Adipocyte (in vitro differentiated cells): Measurements from ENCODE around the gene ZMYND10.
A peak's percentile ranks its signal among the peaks of the same experiment; 100 is the strongest.

ENCODE experiments used
- DNase-seq: peaks from one replicate; pipeline ENCODE4 v3.0.0-alpha.2; 2015; ENCODE audit warnings: low read depth
- H3K27me3 ChIP-seq: replicated peaks from 2 replicates; pipeline ENCODE4 v1.7.0; 2013; ENCODE audit warnings: mild to moderate bottlenecking, low read length, moderate library complexity; ENCODE audit not compliant: control insufficient read depth, insufficient read depth
- H3K36me3 ChIP-seq: 2 replicates; pipeline ENCODE4 v1.7.0; 2013; ENCODE audit warnings: low read length, mild to moderate bottlenecking, moderate library complexity; ENCODE audit not compliant: control insufficient read depth, insufficient read depth, severe bottlenecking
- H3K4me1 ChIP-seq: 2 replicates; pipeline ENCODE4 v1.7.0; 2013; ENCODE audit warnings: mild to moderate bottlenecking, low read length, moderate library complexity; ENCODE audit not compliant: control insufficient read depth, insufficient read depth
- H3K4me3 ChIP-seq: 2 replicates; pipeline ENCODE4 v1.7.0; 2013; ENCODE audit warnings: mild to moderate bottlenecking, low read length, moderate library complexity
- H3K9ac ChIP-seq: 2 replicates; pipeline ENCODE4 v1.7.0; 2013; ENCODE audit warnings: mild to moderate bottlenecking, low read length, moderate library complexity
- H3K9me3 ChIP-seq: 2 replicates; pipeline ENCODE4 v1.7.0; 2013; ENCODE audit warnings: mild to moderate bottlenecking, low read length, moderate library complexity; ENCODE audit not compliant: control insufficient read depth

The ZMYND10 gene

DNA sequence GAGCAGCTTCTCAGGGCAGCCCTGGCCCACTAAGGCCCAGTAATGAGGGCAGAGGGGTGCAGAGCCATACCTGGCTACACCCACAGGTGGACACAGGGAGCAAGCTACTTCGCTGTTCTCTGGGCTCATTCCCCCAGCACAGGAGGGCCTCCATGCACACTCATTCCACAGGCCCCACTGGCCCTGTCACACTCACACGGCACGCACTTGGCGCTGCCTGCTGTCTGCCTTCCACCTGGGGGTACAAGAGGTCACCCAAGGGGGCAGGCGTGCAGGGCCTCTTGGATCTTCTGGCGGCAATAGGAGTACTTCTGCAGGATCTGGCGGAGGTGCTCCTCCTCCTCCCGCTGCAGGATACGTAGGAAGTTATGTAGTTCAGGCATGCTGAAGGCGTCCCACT, 15.2 kb downstream of the ZMYND10 start:
- Histone ChIP-seq H3K27me3 (no peaks in the 10 kb centered on the region), H3K9me3 (no peaks in the 10 kb centered on the region), H3K4me1 (peaks cover 34% of the 10 kb centered on the region), H3K4me3 (no peak overlapping the region), H3K36me3 (peaks cover 42% of the 10 kb centered on the region), H3K9ac (no peak overlapping the region)
- no peak for DNase-seq

DNA sequence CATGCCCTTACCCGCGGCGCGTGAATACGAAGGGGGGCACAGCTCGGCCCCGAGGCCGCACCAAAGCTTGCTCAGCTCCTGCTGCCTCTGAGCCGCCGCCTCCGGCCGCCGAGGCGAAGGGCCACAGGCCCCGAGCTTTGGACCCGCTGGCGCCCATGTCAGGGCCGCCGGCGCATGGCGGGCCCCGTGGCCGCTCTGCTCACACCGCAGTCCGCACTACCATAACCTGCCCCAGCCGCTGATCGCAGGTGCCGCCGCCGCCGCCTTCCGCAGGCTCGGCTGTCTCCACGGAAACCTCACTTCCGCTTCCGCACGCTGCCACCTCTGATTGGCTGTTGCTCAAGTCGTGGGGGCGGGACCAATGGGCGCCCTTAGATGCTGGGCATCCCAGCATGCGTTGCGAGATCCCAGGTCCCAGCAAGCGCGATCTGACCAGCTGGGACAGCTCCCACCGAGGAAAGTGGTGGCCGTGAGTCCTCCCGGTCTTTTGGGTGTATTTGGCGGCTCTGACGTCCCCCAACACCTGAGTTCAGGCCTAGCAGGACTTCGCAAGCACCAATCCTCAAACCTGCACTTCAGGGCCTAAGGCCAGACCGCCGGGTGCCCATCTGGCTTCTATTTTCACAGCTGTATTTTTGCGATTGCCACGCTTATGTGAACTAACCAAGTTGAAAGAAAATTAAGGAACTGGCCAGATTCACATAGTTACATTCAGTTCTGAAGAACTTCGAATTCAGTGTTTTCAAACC, 17.4 kb downstream of the ZMYND10 start, which contains the start of gene TUSC2:
TSS of gene TUSC2 (minus strand) at position 281 of the 749 bp plus-strand sequence. CDS start at position 157, 124 bp downstream.
- no peaks in the 10 kb centered on the region for H3K9me3 ChIP-seq
- no peaks in the 10 kb centered on the region for H3K27me3 ChIP-seq
- peak; percentile 99 for DNase-seq
- peak within 1 kb of the TSS; percentile 96 for H3K9ac ChIP-seq
- peak within 1 kb of the TSS; percentile 94 for H3K4me3 ChIP-seq
- H3K36me3 ChIP-seq: peaks cover 42% of the 10 kb centered on the region
- H3K4me1 ChIP-seq: peaks cover 16% of the 10 kb centered on the region

DNA sequence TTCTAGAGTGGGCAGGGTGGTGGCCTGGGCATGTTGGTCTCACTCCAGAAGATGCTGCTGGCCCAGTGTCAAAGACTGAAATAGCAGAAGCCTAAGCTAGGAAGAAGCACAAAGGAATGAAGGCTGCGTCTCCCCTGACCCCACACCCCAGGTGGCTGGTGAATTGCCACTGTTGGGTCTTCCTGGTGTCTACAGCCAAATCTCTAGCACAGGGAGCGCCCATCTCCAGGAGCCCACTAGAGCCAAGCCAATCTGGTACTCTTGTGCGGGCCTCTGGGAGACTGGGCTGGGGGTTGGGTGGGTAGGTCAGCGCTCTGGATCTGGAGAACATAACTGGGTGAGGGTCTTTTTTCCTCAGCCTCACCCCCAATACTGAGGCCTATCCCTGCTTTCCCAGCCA, 18.4 kb downstream of the ZMYND10 start:
- H3K27me3 ChIP-seq: no peaks in the 10 kb centered on the region
- no peaks in the 10 kb centered on the region for H3K9me3 ChIP-seq
- peaks cover 40% of the 10 kb centered on the region for H3K36me3 ChIP-seq
- peak overlapping the region; percentile 94 for H3K4me3 ChIP-seq
- no peak for DNase-seq
- peaks cover 18% of the 10 kb centered on the region for H3K4me1 ChIP-seq
- peak overlapping the region; percentile 96 for H3K9ac ChIP-seq

DNA sequence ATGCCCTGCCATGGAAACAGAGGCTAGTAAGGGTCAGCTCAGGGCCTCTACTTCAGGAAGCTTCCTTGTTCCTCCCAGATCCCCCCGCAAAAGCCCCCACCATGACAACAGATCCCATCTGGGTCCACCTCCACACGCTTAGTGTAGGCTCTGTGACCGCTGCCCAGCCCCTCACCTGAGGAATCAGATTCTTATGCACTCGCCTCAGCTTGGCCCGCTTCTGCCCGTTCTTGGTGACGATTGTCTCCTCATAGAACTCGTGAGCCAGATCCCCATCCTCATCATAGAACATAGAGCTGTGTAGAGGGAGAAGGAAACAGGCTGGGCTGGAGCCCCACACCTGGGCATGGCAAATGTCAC, 19.4 kb downstream of the ZMYND10 start:
- no peaks in the 10 kb centered on the region for H3K27me3 ChIP-seq
- peaks cover 22% of the 10 kb centered on the region for H3K4me1 ChIP-seq
- DNase-seq: no peak
- no peak overlapping the region for H3K4me3 ChIP-seq
- H3K9me3 ChIP-seq: no peaks in the 10 kb centered on the region
- no peak overlapping the region for H3K9ac ChIP-seq
- peaks cover 30% of the 10 kb centered on the region for H3K36me3 ChIP-seq

DNA sequence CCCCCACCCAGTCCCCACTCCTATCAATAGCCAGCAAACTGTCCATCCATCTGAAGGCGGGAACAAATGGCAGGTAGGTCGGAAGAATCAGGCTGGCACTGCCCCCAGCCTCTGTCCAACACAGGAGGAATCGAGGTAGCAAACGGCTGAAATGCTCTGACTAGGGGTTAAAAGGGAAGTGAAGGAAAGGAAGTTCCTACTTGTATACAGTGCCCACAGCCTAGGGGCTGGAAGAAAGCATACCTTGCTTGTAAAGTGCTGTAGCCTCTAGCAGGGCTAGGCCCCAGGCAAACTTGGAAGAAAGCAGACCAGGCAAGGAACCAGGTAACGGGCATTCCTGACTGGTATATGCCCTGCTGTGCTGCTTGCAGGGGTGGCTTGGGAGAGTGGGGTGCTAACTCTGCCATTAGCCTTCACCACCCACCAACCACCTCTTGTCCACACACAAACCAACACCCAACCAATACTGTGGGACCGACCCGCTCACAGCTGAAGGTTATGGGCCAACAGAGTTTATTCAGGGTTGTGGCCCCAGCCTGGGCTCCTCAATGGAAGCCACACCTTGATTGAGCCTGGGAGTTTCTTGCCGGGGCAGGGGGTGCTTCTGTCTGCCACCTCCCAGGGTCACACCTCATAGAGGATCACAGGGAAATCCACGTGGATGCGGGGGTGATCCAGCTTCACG, 19.9 kb downstream of the ZMYND10 start:
- Histone ChIP-seq H3K4me1 (peaks cover 22% of the 10 kb centered on the region), H3K9me3 (no peaks in the 10 kb centered on the region), H3K27me3 (no peaks in the 10 kb centered on the region), H3K36me3 (peaks cover 25% of the 10 kb centered on the region), H3K9ac (no peak overlapping the region), H3K4me3 (no peak overlapping the region)
- DNase-seq: no peak

DNA sequence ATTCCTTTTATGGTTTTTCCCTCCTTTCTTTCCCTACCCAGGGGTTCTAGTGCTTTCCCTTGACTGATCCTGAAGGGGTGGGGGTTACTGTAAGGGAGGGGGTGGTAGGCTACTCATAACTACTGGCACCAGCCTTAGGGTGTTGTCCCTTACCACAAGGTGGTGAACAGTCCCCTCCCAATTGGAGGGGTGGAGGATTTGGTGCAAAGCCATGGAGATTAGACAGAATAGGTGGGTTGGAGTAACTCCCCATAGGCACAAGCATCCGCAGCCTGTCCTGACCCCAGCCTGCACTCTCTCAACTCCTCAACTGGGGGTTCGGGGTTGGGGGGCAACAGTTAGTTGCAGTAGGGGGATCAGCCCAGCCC, 20.4 kb downstream of the ZMYND10 start:
- Histone ChIP-seq H3K9ac (no peak overlapping the region), H3K9me3 (no peaks in the 10 kb centered on the region), H3K36me3 (peaks cover 20% of the 10 kb centered on the region), H3K4me1 (peaks cover 27% of the 10 kb centered on the region), H3K27me3 (no peaks in the 10 kb centered on the region), H3K4me3 (no peak overlapping the region)
- DNase-seq: no peak

DNA sequence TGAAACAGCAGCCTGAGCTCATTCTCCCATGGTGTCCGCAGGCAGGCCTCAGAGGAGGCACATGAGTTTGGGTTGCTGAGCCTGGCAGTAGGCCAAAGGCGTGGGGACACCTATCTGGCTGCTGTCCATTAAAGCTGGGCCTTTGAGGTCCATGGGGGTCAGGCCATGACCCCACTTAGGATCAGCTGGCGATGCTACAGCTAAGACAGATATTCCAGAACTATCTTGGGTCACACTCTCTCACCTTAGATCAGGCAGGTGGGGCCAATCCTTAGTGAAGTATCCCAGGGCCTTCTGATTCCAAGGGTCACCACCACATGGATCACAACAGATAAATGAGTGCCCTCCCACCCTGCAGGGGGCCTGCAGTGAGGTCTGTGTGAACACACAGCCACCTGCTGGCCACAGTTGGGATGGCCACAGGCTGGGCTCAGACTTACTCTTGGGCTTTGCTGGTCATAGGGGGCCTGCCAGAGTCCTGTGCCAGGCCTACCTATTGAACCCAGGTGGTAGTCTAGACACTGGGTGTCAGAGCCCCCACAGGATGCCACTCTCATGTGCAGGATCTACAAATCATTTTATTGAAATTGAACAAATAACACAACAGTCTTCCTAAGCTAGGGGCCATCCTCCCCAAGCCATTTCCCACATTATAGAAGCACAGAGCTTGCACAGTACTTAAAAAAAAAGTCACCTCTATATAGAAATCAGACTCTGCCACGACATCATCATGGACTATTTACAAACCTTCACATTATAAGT, 21.0 kb downstream of the ZMYND10 start:
- Histone ChIP-seq H3K9ac (no peak overlapping the region), H3K36me3 (peaks cover 14% of the 10 kb centered on the region)
- peak; percentile 85 for DNase-seq

DNA sequence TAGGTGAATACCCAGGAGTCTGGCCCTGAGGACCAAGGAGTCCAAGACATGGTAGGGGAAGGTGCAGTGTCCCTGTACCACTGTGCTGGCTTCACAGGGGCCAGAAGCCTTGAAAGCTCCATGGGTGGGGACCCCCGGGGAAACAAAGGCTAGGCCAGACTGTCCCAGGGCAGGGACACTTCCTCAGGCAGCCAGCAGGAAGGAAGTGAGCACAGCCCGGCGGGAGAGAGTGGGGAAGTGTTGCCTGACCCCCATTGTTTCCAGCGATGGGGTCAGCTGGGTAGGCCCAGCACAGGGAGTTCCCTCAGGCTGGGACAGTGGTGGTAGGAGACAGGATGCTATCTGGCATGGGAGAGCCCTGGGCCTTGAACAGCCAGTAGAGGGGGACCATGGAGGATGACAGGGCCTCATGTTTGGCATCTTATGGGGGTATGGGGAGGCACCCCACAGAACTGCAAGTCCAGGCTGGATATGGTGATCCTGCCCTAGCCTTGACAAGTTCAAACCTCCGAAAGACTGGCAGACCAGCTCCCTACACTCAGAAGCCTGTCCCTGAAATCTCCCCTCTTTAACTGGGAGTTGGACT, 21.8 kb downstream of the ZMYND10 start:
- peaks cover 18% of the 10 kb centered on the region for H3K36me3 ChIP-seq
- no peaks in the 10 kb centered on the region for H3K9me3 ChIP-seq
- H3K4me1 ChIP-seq: peaks cover 30% of the 10 kb centered on the region
- no peaks in the 10 kb centered on the region for H3K27me3 ChIP-seq
- no peak overlapping the region for H3K4me3 ChIP-seq
- no peak overlapping the region for H3K9ac ChIP-seq
- DNase-seq: no peak

More for the DNA sequence above, 21.0 kb downstream of the ZMYND10 start:
- no peaks in the 10 kb centered on the region for H3K9me3 ChIP-seq
- H3K4me1 ChIP-seq: peaks cover 31% of the 10 kb centered on the region
- no peaks in the 10 kb centered on the region for H3K27me3 ChIP-seq
- no peak overlapping the region for H3K4me3 ChIP-seq

DNA sequence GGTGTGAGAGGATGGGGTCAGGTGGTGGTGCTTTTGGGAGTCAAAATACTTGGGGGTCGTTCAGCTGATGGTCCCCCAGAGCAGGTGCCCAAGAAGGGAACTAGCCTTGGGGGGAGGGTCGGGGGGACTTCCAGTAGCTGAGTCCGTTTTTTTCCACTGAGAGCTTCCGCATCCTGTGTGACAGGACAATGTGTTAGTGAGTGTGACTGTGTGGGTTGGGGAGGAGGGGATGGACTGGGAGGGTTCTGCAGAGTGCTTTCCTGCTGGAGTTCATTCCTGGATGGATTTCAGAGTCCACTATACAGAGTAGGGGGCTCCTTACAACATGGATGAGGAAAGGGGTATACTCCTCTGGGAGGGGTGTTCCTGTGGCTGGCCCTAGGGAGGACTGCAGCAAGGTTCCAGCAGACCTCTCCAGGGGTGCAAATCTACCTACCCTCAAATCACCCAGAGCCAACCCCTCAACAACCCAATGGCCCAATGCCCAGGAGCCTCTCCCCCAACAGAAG, 22.4 kb downstream of the ZMYND10 start:
- H3K36me3 ChIP-seq: peaks cover 24% of the 10 kb centered on the region
- H3K4me1 ChIP-seq: peaks cover 25% of the 10 kb centered on the region
- DNase-seq: no peak
- H3K4me3 ChIP-seq: no peak overlapping the region
- no peak overlapping the region for H3K9ac ChIP-seq
- H3K27me3 ChIP-seq: no peaks in the 10 kb centered on the region
- H3K9me3 ChIP-seq: no peaks in the 10 kb centered on the region

DNA sequence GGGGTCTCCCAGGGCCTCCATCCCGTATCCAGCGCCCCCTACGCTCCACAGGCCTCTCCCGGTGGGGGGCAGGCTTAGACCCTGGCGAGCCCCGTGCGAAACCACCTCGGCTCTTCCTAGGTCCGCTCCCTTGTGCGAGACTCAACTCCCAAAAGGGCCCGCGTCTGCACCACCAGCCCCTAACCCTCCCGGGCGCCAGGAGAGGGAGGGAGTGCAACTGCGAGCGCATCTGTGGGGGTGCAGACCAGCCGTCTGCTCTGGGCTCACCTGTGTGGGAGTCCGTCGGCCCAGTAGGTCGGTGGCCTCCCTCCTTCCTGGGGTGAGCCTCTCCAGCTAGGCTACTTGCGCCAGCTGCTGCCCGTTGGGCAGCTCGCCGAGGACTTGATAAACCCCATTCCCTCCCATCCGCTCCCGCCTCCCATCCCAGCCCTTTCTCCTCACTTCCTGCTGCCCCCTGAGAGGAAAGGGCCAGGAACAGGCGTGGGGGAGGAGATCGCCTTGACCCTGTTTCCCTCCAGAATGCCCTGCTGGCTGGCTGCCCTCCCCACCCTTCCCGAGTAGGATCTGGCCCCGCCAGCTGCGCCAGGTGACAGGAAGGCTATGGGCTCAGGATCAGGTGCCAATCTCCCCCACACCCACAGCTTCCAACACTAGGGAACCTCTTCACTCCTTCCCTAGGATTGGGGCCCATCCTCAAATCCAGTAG, 23.0 kb downstream of the ZMYND10 start, which contains the start of gene HYAL2:
TSS of gene HYAL2 (minus strand) at position 360 of the 706 bp plus-strand sequence. CDS start 2,256 bp downstream, outside the sequence.
- H3K4me1 ChIP-seq: peaks cover 24% of the 10 kb centered on the region
- H3K36me3 ChIP-seq: peaks cover 30% of the 10 kb centered on the region
- H3K4me3 ChIP-seq: peak within 1 kb of the TSS; percentile 84
- no peak for DNase-seq
- no peaks in the 10 kb centered on the region for H3K9me3 ChIP-seq
- H3K27me3 ChIP-seq: no peaks in the 10 kb centered on the region
- H3K9ac ChIP-seq: peak within 1 kb of the TSS; percentile 88
